Erythroblast (primary cell): Measurements from ENCODE around the gene CLEC1A.
A peak's percentile ranks its signal among the peaks of the same experiment; 100 is the strongest.
"Not testable (repeated sequence)": the region's sequence is repeated elsewhere in the genome, so short reads cannot be mapped to it uniquely, and the experiment has no call there.

ENCODE experiments used
- DNase-seq, 2 experiments: peaks; one replicate each; lab custom pipeline; 2025; lab: John Stamatoyannopoulos, UW
- GATA1 ChIP-seq: IDR thresholded peaks from 2 replicates; pipeline ENCODE4 v1.6.1; 2011; ENCODE audit warnings: low read depth, mild to moderate bottlenecking, control low read depth, low read length, moderate library complexity
- POLR2A ChIP-seq: IDR thresholded peaks from 2 replicates; pipeline ENCODE4 v1.6.1; 2011; ENCODE audit warnings: mild to moderate bottlenecking, low read length

Gene CLEC1A

DNA sequence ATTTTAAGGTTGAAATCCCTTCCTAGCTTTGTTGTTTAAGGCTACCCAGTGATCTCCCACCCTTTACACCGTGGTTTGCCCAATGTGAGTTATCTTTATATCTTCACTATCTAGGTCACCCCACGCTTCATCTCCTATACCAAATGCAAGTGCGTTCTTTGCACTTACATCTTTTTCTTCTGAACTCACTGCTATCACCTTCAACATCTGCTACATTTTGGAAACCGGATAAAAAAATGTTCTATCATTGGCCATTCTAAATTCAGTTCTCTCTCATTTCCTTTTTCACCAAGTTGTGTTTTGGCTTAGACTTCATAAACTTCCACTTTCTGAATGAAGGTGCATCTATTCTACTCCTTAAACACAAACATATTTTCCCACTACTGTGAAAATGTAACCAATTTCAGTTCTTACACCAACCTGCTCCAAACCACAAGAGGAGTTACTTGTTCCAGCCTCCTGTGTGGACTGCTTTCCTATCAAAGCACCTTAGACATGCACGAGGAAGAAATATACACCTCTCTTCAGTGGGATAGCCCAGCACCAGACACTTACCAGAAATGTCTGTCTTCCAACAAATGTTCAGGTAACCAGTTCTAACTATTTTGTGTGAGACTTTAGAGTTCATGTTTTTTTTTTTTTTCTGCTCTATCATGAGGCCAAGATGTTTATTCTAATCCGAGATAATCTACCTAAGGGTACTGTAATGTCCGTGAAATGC, 46.4 kb downstream of the CLEC1A start:
- TF ChIP-seq GATA1 (no peak), POLR2A (no peak)
- peak in 1 of 2 experiments; percentile 49 for DNase-seq

- no peak for TF ChIP-seq POLR2A
- no peak for TF ChIP-seq GATA1
- no peak for DNase-seq
These were observed 50.3 kb downstream of the CLEC1A start for GRCh38 chr12:10048526-10048925.

DNA sequence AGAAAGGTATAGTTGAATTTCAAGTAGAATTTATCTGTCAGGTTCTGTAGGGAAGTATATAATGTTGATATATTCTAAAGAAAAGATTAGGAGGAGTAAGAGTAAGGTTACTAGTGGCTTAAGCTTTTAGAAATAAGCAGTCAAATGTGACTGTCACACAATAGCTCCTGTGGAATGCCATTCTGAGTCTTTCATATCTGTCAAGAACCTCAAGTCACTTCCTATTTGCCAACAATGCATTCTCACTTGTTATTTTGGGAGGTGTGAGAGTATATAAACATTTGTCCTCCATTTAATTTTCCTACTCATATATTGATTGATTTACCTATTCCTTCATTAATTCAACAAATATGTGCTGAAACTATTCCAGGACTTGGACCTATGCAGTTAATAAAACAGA, 56.6 kb downstream of the CLEC1A start:
- TF ChIP-seq GATA1 (no peak), POLR2A (no peak)
- no peak for DNase-seq

GRCh38 chr12:10033783-10034545, 64.8 kb downstream of the CLEC1A start:
- TF ChIP-seq POLR2A (no peak), GATA1 (no peak)
- peak; percentile 2 to 5 for DNase-seq

GRCh38 chr12:10031771-10032175, 67.0 kb downstream of the CLEC1A start:
- TF ChIP-seq POLR2A (no peak), GATA1 (no peak)
- DNase-seq, result no peak

GRCh38 chr12:10031321-10031720, 67.5 kb downstream of the CLEC1A start:
- peak; percentile 5 to 11 for DNase-seq
- no peak for TF ChIP-seq POLR2A
- TF ChIP-seq GATA1, result no peak

DNA sequence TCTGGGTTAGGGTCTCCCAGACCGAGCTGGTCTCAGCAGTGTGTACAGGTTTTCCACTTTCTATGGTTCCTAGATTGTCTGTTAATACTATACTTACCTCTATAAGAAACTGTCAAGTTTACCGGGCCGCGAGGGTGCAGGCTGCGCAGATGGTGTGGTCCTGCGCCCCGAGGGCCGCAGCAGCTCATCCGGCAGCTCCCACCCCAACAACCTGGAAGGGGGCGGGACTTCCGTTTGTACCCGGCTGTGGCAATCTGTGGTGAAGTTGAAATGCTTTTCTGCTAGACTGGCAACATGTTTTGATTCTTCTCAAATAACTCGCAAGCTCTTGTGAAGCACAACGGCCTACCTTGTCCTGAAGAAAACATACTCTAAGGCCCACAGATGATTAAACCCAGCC, 68.3 kb downstream of the CLEC1A start, which contains the start of gene CLEC9A:
CLEC9A (plus strand) TSS at position 237 of the 400 bp plus-strand sequence. CDS start 22,006 bp downstream, outside the sequence.
- DNase-seq, result no peak
- TF ChIP-seq GATA1 (no peak), POLR2A (no peak)

DNA sequence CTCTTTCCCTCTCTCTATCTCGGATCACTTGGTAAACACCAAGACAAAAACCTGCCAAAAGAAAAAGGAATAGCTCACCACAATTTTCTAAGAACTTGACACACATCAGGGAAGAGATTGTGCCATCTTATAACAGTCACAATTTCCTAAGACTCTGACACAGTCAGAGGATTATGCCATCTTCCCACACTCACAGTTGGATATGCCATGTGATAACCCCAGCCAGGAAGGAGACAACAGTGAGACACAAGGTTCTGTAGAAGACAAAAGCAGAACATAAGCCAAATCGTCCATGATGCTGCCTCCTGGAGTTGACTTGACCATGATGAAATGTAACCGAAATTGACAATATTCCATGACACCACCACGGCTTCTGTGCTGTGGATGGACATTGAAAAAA, 71.1 kb downstream of the CLEC1A start:
- DNase-seq, result no peak
- TF ChIP-seq GATA1, result no peak
- no peak for TF ChIP-seq POLR2A

GRCh38 chr12:10027311-10027710, 71.5 kb downstream of the CLEC1A start:
- no peak for DNase-seq
- no peak for TF ChIP-seq GATA1
- TF ChIP-seq POLR2A, result no peak

- DNase-seq, result not testable (repeated sequence)
These were observed 72.1 kb downstream of the CLEC1A start for GRCh38 chr12:10026666-10027065.

DNA sequence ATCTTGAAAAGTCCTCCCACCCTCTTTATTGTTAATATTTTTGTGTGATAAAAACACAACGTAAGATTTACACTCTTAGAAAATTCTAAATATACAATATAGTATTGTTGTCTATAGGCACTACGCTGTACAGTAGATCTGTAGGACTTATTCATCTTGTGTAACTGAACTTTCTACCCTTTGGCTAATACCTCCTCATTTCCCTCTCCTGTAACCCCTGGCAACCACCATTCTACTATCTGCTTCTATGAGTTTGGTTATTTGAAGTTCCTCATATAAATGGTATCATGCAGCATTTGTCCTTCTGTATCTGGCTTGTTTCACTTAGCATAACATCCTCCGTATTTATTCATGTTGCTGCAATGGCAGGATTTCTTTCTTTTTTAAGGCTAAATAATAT, 73.5 kb downstream of the CLEC1A start:
- TF ChIP-seq GATA1 (no peak), POLR2A (no peak)
- no peak for DNase-seq

DNA sequence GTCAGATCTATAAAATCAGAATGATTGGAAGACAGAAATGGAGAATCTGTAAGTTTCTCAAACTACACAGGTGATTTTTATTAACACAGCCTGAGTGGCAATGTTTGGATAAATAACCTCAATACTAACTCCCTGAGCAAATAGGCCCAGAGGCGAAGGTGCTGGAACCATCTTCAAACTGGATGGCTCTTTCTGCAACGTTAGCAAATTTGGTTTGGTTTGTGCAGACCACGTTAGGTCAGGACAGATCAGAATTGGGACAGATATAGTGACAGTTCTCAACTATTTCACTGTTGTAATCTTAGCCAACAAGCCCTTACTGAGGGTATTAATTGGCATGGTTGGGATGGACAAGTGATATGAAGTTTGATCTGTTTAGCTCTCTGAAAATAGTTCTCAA, 77.4 kb downstream of the CLEC1A start:
- TF ChIP-seq POLR2A (no peak), GATA1 (no peak)
- DNase-seq, result no peak
